Bone marrow (tissue), 2 donors: ENCODE measurements around the gene SLC24A5.

Experiments used
- DNase-seq, 2 donors: peaks; one replicate each; lab custom pipeline; 2025; lab: John Stamatoyannopoulos, UW

The SLC24A5 gene

DNA sequence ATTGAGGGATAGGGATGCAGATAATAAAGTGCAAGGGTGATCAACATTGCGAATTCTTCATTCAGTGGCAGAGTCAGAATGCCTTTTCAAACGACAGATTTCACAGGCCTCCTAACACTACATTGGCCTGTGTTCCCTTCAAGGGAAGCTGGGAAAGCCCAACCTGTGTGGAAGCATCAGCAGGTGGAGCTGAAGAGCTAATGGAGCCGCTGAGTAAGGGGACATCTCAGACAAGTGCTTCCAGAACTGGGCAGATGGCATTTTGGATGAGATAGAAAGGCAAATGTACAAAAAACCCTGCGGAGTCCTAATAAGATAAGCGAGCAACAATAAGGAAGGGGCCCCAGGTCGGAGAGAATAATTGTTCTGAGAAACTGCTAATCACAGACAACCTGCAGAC lies 8.5 kb upstream of the SLC24A5 start:
- DNase-seq = no peak

DNA sequence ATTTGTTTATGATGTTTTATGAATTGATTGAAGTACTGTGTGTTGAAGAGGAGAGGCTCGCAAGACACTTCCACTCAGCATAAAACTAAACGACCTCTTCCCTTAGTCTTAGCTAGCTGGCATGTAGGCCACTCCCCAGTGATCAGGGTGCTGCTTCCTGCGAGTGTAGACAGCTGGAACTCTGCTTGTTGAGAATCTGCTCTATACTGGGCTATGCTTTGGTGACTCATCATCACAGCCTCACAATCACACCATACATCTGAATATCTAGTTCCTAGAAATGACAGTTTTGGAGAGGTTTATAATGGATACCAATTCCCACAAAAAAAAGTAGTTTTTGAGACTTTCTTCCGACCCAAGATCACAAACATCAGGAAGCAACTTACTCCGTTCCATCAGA lies 1.5 kb upstream of the SLC24A5 start:
- DNase-seq = no peak

DNA sequence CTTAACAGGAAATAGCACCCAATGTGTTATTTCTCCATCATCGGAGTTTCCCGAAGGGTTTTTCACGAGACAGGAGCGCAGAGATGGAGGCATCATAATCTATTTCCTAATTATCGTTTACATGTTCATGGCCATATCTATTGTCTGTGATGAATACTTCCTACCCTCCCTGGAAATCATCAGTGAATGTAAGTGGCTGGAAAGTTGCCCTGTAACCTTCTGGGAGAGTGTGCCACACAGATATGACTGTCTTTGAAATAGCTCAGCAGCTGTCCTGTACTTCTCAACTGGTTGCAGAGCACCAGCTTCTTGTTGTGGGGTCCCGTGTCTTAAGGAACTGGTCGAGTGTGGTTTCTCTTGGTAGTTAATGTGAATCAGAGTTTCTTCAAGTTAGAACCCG lies 1.1 kb downstream of the SLC24A5 start:
- DNase-seq = no peak

DNA sequence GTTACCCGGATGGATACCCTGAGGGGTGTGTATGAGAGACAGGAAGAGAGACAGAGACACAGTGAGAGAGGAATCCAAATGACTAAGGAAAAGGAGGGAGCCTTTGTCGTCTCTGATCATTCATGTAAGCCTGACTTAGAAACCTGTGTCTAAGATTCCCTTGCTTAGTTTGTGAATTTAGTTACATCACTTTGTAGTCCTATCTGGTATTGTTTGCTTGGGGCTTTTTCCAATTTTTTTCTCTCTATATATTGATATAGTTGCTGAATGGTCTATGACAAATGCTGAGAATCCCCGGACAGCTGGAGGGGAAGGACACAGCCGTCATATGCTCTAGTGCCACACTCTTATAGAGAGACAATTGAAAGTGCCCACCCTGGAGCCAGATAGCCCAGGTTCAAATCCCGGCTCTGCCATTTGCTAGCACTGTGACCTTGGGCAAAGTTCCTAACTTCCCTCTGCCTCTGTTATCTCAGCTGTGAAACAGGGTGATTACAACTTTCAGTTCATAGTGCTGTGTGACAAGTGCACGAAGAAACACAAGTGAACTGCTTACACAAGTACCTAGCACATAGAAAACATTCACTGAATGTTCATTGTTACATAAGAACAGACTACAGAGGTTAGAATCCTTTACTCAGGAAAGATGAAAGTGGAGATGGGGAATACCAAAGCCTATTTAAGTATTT lies 6.0 kb downstream of the SLC24A5 start:
- DNase-seq = no peak

DNA sequence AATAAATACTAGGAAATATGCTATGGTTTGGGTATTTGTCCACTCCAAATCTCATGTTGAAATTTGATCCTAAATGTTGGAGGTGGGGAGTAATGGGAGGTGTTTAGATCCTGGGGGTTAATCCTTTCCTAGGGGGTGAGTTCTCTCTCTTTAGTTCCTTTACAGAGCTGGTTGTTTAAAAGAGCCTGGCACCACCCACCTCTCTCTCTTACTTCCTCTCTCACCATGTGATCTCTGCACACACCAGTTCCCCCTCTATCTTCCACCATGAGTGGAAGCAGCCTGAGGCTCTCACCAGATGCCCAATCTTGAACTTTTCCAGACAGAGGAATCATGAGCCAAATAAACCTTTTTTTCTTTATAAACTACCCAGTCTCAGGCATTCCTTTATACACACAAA lies 10.5 kb downstream of the SLC24A5 start:
- no peak for DNase-seq

DNA sequence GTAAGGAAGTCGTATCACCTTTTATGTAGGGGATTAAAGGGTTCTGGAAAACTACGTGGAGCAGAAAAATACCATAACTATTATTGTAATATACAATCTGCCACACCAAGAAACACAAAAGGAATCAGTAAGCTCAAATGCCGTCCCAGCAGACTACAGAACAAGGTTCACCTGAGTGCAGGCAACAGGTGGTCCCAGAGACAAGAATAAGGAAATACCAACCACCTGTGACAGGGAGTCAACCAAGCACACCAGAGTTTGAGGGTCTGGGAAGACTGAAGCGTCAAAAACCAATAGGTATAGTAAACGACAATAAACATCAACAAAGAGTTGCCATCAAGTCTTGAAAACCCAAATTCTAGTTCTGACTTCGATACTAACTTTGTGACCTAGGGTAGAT lies 12.1 kb downstream of the SLC24A5 start:
- DNase-seq = no peak

DNA sequence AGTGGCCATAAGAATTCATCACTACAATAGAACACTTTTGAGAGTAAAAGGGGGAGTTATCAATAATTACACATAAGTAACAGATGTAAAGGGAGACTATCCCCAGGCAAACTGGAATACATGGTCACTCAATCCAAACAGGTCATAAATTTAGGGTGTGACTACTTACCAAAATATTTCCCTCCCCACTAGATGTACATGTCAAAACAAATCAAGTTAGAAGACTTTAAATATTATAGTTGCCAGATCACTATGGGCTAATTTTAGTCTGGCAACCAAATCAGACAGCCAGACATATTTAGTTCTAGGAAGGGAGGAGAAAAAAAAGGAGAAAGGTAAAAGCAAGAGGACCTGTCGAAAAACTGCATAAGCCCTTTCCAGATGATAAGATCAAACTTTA lies 23.1 kb downstream of the SLC24A5 start:
- DNase-seq = no peak

DNA sequence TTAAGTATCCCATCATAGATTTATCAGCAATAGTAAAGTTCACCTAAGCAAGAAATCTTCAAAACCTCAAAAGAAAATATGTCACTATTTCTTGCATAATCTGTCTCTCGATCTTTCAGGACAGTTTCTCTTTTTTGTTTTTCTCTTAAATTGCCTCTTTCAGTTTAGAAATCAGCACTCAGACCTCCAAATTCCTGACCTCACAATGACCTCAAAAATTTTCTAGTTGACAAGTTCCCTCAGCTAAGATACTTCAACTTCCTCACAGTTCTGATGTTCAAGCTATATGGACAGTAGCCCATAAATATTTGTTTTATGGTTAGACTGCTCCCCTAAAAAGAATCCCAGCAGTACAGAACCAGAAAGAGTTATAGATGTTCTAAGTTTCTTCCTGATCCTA lies 24.1 kb downstream of the SLC24A5 start:
- no peak for DNase-seq

DNA sequence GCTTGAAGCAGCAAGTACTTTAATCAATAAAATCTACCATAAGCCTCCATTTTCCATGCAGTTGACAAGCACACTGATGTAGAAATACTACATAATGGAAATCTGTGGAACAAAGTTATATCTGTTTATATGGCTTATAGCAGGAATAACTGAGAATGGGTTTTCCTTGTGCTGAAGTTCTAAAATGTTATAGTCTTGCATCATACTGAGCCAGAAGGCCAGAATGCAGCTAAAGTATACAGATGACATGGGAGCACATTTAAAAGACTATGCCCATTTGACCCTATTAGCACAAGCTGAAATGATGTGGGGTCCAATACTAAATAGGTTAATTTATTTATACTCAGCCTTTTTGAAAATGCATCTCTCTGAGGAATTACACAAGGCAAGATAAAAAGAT lies 25.1 kb downstream of the SLC24A5 start:
- no peak for DNase-seq

DNA sequence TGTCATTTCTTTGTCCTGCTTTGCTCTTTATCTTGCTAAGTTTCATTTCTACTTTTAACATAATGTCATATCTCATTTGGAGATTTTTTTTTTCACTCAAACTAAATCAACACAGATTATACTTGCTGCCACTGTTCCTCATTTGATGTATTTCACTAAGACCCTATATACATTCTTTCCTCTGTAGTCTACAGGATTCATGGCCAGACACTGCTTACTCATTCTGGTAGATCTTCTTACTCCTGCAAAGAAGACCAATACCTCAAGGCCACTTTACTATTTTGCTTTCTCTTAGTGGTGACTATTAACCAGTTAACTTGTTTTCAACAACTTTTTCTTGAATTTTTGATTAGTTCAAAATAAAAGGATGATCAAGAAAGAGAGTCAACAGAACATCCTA lies 26.6 kb downstream of the SLC24A5 start:
- DNase-seq = no peak

DNA sequence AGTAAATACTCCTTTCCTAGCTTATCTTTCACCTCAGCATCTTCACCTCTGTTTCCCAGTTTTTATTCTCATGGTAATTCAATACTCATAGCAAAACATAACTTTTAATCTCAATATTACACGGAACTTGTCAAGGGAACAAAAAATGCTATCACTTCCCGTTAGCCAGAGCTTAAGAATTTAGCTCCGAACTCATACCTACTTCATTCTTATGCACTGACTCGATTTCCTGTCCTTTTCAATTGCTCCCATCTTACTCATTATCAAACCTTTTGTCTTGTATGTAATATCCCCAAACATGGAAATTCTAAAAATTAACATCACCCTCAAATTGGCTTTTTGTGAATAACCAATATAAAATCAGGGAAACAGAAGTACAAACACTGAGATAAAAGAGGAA lies 29.1 kb downstream of the SLC24A5 start:
- no peak for DNase-seq

DNA sequence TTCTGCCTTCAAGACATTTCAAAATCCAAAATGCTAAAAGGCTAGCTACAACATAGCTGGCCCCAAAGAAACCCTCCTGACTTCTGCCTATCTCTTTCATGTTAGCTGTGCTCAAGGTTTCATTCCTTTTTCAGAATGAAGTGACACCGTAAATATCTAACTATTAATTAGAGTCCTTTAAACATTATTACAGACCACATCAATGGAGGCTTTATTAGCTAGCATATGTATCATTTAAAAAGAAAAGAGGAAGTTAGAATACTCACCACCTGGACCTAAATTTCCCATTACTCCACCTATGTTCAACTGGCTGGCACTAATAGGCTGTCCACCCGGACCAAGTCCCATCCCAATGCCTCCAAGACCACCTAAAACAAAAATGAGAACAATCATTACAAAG lies 32.7 kb downstream of the SLC24A5 start:
- DNase-seq = no peak

DNA sequence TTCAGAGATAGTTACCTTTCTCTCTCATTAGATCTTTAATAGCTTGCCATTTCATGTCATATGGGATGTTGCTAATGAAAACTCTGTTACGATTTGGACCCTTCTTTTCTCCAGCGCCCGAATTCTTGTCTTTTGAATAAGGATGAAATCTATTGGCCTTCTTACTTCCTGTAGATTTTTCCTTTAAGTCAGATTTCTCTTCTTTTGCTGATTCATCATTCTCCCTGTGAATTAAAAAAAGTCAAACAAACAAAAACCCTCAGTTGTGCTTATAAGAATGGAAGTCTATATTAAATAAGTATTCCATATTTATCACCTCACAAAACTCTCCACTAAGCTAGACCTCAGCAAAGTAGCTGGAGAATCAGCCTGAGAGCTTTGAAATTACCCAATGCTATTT lies 47.8 kb downstream of the SLC24A5 start:
- no peak for DNase-seq

DNA sequence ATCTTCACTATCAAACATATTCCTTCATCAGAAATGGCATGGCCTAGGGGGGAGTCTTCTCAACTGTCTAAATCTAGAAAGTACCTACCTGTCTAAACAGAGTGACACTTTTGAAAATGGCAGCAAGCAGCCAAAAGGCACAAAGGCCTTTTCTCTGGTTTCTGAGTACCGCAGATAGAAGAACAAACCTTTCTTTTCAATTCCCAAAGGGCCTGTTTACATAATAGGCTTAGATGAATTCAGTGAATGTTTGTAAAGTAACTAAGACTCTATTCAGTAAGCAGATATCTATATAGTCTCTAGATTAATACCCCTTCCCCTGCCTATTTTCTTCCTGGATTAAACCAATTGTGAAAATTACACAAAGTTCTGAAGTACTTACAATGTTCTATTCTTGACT lies 50.2 kb downstream of the SLC24A5 start:
- DNase-seq = no peak

DNA sequence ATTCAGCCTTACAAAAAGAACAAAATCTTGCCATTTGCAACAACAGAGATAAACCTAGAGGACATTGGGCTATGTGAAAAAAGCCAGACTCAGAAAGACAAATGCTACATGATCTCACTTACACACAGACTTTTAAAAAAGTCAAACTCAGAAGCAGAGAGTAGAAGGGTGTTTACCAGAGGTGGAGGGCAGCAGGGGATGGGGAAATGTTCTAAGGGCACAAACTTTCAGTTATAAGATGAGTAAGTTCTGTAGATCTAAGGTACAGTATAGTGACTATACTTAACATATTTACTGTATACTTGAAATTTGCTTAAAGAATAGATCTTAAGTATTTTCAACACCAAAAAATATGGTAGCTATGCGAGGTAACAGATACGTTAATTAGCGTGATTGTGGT lies 54.3 kb downstream of the SLC24A5 start:
- DNase-seq = no peak

DNA sequence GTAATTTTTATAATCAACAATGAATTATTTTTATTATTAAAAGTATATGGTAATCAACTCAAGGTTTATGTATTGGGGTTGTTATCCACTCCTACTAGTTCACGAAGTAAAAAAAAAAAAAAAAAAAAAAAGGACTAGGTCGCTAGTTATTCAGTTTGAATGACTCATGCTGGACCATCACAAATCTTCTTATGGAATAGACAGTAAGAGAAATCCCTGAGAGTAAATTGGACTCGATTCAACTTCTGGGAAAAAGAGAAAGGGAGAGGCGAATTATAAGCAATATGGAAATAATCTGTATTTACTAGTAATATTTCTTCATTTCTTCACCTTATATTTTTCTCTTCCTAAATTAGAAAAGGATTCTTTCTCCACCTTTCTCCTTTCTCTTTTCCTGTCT lies 55.3 kb downstream of the SLC24A5 start:
- no peak for DNase-seq

DNA sequence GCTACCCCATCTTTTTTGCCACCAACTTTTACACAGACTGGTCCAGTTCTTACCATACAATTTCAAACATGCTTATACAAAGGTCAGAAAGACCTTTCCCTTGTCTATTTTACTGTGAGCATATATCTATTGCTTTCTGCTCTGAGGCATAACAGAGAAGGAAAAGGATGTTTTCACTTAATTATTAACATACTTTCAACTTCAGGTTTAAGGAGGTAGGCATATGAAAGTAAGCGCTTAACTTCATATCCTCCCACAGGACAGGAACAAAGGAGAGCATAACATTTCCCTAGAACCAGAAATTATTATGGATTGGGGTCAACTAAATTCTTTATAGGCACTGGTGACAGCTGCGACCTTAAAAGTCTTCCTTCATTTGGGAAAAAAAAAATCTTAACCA lies 56.2 kb downstream of the SLC24A5 start:
- no peak for DNase-seq

DNA sequence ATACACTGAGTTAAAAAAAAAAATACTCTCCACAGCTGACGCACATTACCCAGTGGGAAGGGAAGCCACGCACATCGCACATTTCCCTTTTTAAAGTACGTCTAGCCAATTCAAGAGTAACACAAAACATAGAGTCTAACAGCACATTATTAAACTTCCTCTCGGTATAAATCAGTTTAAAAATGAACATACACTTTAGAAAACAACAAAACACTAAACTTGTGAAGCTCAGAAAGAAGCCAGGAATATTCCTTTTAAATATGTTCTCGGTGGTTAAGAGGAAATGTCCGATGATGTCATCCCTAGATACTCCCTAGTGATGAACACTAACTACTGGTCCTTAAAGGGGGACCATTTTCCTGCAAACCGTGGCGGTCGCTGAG lies 56.6 kb downstream of the SLC24A5 start:
- no peak for DNase-seq

DNA sequence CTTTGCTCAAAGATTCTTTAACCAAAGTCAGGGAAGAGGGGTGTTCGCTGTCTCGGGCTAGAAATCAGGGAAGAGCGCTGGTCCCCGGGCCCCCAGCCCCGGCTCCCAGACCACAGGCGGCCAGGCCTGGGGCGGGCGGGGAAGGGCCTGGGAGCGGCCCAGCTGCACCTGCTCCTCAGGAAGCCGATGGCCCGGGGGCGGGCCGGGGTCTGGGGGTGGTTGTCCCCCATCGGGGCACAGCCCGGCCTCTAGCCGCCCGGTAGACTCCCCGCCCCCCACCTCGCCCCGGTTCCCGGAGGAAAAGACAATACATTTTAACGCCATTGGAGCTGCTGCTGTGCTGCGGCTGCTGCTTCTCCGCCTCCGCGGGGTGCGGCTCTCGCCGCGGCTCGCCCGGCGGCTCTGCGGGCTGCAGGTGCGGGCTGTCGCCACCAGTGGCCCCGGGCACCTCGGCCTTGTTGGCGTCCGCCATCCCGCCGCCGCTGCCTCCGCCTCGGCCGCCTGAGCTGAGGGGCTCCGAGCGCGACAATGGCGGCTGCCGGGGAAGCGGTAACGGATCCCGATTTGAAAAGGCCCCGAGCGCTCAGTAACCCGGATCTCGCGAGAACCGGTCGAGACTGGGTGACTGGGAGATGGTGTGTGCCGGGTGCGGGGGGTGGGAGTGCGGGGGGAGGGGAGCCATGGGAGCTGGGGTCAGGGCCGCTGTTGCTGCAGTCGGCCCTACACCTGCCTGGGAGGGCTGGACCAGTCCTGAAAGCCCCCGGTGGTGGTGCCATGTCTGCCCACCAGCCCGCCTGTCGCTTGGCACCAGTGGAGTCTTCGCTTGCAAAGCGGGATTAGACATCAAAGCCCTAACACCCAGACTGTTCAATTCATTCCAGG lies 57.2 kb downstream of the SLC24A5 start, which contains the start of gene MYEF2:
TSS of gene MYEF2 (minus strand) at position 530 of the 882 bp plus-strand sequence. CDS start at position 472, 58 bp downstream.
- DNase-seq = no peak

DNA sequence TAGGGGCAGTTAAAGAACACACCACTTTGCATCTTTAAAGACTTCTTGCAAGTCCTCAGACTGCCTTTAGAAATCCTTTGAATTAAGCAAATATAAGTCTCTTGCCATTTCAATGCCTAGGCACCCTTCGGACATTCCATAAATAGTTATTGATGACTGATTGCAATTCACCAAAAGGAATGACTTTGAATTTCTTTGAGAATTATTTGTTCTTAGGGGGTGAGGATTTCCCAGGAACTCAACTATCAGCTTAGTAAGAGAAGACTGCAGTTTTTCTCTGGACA lies 57.8 kb downstream of the SLC24A5 start:
- DNase-seq = no peak

DNA sequence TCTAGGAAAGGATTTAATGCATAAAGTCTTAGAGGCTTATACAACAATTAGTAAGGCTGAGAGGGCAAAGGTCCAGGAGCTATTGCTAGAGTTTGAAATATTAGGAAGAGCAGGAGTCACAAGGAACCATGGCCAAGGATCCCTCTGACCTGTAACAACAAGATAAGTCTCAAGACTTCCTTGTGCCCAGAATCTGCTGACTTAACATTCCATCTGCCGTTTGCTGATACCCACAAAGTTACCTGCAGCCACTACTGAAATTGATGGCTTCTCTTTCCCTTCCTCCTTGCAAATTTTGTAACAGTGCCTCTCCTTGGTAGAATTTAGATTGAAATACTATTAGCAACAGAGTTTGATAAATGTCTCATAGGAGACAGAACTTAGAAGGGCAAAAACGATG lies 62.0 kb downstream of the SLC24A5 start:
- DNase-seq = no peak

DNA sequence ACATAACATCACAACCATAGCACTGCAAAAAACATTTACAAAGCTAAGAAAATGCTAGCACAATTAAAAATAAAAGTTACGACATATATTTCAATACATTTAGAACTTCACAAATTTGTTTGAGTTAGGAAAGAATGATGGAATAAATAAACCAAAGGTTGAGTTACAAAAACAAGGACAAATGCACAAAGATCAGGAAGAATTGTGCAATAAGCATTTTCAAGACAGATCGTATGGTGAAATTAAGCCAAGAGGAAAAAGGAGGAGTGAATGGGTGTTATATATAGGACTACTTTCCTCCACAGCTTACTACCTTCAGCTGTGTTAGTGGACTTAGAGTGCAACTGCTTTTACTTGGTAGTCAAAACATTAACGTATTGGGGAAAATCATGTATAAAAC lies 64.7 kb downstream of the SLC24A5 start:
- no peak for DNase-seq

DNA sequence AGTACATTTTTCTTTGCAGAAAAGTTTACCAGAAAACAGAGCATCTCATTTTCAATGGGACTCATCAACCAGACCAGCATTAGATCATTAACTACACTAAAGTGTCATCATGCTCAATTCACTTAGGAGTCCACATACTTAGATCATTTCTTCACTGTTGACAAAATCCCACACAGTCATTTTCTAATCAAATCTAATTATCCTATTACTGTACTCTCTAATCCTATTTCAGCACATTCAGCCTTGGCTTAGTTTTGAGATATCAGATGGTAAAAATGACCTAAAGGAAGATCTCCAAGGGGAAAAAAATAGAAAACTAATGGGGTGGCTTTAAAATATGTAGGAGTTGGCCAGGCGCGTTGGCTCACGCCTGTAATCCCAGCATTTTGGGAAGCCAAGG lies 65.5 kb downstream of the SLC24A5 start:
- DNase-seq = no peak
